T-helper 2 cell treated with Interferon-gamma antibody and Interleukin-4, amounts not matched to agents 100 ng/mL and 5 ng/mL, for 36 hours (primary cell): Measurements from ENCODE around the gene PDC. TPM values are rescaled to one million over a fixed set of nuclear protein-coding genes. Genes with fewer than 3 reads are reported as not detected.

Source experiments
- intact Hi-C: fragments of 100-400 bp; cut with micrococcal nuclease; formaldehyde crosslinking; loops from one replicate; pipeline ENCODE4 v1.15.1; 2023
- total RNA-seq: library from RNA; stranded (reverse); gene quantifications from 2 replicates; pipeline ENCODE4 v1.2.3, GENCODE V29; 2022

PDC gene
- total RNA-seq, 1 donor from 2014 or later, result not detected

DNA sequence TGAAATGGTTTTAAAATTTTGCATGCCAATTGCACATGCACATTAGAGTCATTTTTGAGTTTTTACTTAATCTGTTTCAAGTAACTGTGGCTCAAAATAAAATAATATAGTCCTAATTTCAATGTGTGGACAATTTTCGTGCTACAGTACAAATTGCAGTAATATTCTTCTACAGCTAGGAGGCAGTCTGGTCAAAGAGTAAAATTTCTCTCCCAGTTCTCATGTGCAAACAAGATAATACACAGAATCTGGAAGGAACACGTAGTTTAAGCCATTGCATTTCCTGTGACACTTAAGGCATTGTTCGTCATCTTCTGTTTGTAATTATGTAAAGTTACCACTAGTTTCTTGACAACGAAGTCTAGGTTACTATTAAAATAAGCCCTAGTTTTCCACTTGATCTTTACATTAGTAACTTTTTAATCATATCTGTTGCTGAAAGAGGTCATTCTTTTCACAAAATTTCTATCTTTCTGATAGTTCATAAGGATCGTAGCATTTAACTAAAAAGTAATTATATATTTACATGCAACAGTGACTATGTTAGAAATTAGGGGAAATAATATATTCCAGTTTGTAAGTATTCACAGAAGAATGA lies 56.4 kb downstream of the PDC start:
- intact Hi-C loops, result loop anchor here (1.0 to 10.0 kb wide), 9 partner anchors 17 to 582 kb away; partner anchors contain the start of gene PTGS2

DNA sequence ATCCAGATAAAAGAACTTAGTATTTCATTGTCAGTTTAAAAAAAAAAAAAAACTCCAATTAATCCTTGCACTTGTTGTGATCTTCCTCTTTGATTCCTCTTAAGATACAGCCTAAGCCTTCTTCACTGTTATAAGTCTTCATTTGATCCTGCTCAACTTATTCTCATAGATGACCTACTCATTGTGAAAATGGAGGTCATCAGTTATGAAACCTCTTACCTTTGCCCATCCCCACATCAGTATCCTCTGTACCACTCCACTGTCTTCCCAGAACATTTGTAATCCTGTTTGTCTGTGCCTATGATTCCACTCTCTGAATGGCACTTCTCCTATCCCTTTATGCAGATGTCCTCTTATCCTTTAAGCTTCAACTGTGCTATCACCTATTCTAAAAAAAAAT lies 57.3 kb downstream of the PDC start:
- intact Hi-C loops, result loop anchor here (1.0 to 10.0 kb wide), 9 partner anchors 18 to 583 kb away; partner anchors contain the start of gene PTGS2

DNA sequence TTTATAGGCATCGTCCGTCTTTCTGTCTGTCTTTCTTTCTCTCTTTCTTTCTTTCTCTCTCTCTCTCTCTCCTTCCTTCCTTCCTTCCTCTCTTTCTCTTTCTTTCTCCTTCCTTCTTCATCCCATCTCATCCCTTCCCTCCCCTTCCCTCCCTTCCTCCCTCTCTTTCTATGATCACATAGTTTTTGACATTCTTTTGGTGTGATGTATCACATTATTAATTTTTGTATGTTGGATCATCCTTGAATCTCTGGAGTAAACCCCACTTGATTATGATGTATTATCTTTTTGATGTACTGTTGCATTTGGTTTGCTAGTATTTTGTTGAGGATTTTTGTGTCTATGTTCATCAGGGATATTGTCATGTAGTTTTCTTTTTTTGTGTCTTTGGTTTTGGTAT lies 59.5 kb downstream of the PDC start:
- intact Hi-C loops, result loop anchor here (5.0 to 10.0 kb wide), 2 partner anchors 41 to 333 kb away; no protein-coding TSS in a partner anchor

Other genes starting within 250 kb of the PDC start
- gene PRG4, start 164.8 kb downstream of the PDC start, total RNA-seq, result 1.3 and 2.2 TPM in 2 replicates
- 156 and 160 TPM in 2 replicates for gene TPR, start 85.9 kb downstream of the PDC start, total RNA-seq
- gene ODR4, start 85.3 kb downstream of the PDC start, total RNA-seq, result 15.0 and 16.8 TPM in 2 replicates
- gene PTGS2, start 219.3 kb upstream of the PDC start, total RNA-seq, result 1.2 and 1.3 TPM in 2 replicates